Measurements from ENCODE around the gene SPATA33. TPM values are rescaled to one million over a fixed set of nuclear protein-coding genes. Genes with fewer than 3 reads are reported as not detected.

Gene SPATA33
- total and polyA plus RNA-seq, 2 donors (not counting 1 experiment from before 2014, with no cell fraction given) = 3.6 to 15.0 TPM

DNA sequence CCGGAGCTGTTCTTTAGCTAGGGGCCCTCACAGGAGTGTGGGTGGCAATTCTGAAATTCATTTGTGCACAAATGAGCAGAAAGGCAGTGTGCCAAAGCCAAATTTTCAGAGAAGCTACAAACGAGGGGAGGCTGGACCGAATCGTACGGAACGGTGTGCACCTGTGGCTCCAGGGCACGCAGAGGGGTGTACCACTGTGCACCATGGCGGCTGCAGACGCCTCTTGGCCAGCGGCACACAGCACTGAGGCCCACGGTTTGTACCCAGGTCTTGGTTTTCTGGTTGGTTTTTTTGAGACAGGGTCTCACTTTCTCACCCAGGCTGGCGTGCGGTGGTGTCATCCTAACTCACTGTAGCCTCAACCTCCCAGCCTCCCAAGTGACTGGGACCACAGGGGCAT, 15.1 kb upstream of the SPATA33 start:
- ATAC-seq (ENCODE audit: low read depth) = no peak
- no peaks in the 10 kb centered on the region for H3K79me2 ChIP-seq (ENCODE audit: control insufficient read depth, insufficient read depth, low read length)
- CTCF ChIA-PET = interaction anchor here (1.0 kb wide), 1 partner anchor 28 kb away, joined by 3 read pairs; no protein-coding TSS in a partner anchor
- 89% methylated on average over 11 of the region's 13 CpGs for WGBS (ENCODE audit: insufficient coverage)
- H3K4me2 ChIP-seq (replicated peaks; ENCODE audit: low read depth, low read length, poor library complexity, severe bottlenecking) = no peak overlapping the region
- TF ChIP-seq EZH2 (IDR thresholded peaks at IDR 0.05; ENCODE audit: borderline replicate concordance, insufficient read depth, low read depth, low read length, poor library complexity, severe bottlenecking) = no peak
- TF ChIP-seq, protein P1, sequence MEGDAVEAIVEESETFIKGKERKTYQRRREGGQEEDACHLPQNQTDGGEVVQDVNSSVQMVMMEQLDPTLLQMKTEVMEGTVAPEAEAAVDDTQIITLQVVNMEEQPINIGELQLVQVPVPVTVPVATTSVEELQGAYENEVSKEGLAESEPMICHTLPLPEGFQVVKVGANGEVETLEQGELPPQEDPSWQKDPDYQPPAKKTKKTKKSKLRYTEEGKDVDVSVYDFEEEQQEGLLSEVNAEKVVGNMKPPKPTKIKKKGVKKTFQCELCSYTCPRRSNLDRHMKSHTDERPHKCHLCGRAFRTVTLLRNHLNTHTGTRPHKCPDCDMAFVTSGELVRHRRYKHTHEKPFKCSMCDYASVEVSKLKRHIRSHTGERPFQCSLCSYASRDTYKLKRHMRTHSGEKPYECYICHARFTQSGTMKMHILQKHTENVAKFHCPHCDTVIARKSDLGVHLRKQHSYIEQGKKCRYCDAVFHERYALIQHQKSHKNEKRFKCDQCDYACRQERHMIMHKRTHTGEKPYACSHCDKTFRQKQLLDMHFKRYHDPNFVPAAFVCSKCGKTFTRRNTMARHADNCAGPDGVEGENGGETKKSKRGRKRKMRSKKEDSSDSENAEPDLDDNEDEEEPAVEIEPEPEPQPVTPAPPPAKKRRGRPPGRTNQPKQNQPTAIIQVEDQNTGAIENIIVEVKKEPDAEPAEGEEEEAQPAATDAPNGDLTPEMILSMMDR (IDR thresholded peaks at IDR 0.05) = no peak
- peaks cover 3 to 27% of the 10 kb centered on the region in 2 experiments for H3K36me3 ChIP-seq (replicated peaks in 1 of 2; ENCODE audit: control extremely low read depth in 1 of 2, control insufficient read depth in 1 of 2, extremely low read depth in 1 of 2, insufficient read depth in 2 of 2, low read length in 1 of 2)
- no peak overlapping the region for H3K27ac ChIP-seq (ENCODE audit: low read length in 2 of 2)
- H3K27me3 ChIP-seq (replicated peaks in 1 of 4; ENCODE audit: control extremely low read depth in 1 of 4, control insufficient read depth in 3 of 4, insufficient read depth in 4 of 4, low read length in 3 of 4) = no peaks in the 10 kb centered on the region
- peaks cover 9% of the 10 kb centered on the region for H3K4me1 Mint-ChIP-seq
- no peaks in the 10 kb centered on the region for H3K27me3 Mint-ChIP-seq
- no peaks in the 10 kb centered on the region for H3K9me3 Mint-ChIP-seq (ENCODE audit: insufficient read depth)
- no peak for DNase-seq
- H3K27ac Mint-ChIP-seq = no peak overlapping the region
- POLR2A ChIA-PET = no interaction called here
- no peak overlapping the region for H3K9ac ChIP-seq (ENCODE audit: low read length)
- intact Hi-C loops (cut with micrococcal nuclease) = no loop called here
- H2AFZ ChIP-seq (ENCODE audit: insufficient read depth, low read depth, low read length, poor library complexity, severe bottlenecking) = no peak overlapping the region
- H3K4me3 ChIP-seq (ENCODE audit: control extremely low read depth in 1 of 5, extremely low read depth in 1 of 5, insufficient read depth in 1 of 5, low read depth in 2 of 5, low read length in 4 of 5) = no peak overlapping the region
- H4K20me1 ChIP-seq (ENCODE audit: control insufficient read depth, insufficient read depth, low read length, poor library complexity, severe bottlenecking) = peaks cover 4% of the 10 kb centered on the region
- H3K4me1 ChIP-seq (ENCODE audit: control insufficient read depth in 2 of 2, insufficient read depth in 2 of 2, low read length in 2 of 2) = peaks cover 0 to 6% of the 10 kb centered on the region in 2 donors
- H3K9me3 ChIP-seq (ENCODE audit: control extremely low read depth in 1 of 3, control insufficient read depth in 2 of 3, insufficient read depth in 1 of 3, low read length in 2 of 3) = no peaks in the 10 kb centered on the region
- no peak overlapping the region for H3K4me3 Mint-ChIP-seq

DNA sequence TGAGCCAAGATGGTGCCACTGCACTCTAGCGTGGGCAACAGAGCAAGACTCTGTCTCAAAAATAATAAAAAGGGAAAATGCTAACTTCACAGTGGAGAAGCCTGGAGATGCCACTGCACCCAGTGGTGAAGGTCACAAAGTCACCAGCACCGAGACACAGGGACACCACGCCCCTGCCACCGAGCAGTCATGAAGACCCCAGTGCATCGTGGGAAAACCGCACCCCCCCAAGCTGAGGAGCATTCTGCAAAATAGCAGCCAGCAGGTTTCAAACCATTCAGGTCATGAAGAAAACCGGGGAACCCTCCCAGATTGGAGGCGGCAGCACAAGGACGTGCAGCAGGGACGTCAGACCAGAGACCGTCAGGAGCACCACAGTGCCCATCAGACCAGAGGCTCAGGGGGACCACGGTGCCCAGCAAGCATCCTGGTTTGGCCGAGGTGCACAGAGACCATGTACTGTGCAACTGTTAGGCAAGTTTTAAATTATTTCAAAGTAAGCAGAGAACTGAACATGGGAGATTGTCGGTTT, 13.8 kb upstream of the SPATA33 start:
- ChIA-PET CTCF (no interaction called here), POLR2A (no interaction called here)
- no peaks in the 10 kb centered on the region for H3K27me3 Mint-ChIP-seq
- Histone ChIP-seq H3K9ac (ENCODE audit: low read length) (no peak overlapping the region), H4K20me1 (ENCODE audit: control insufficient read depth, insufficient read depth, low read length, poor library complexity, severe bottlenecking) (peaks cover 4% of the 10 kb centered on the region), H2AFZ (ENCODE audit: insufficient read depth, low read depth, low read length, poor library complexity, severe bottlenecking) (no peak overlapping the region), H3K4me2 (replicated peaks; ENCODE audit: low read depth, low read length, poor library complexity, severe bottlenecking) (no peak overlapping the region), H3K36me3 (replicated peaks in 1 of 2; ENCODE audit: control extremely low read depth in 1 of 2, control insufficient read depth in 1 of 2, extremely low read depth in 1 of 2, insufficient read depth in 2 of 2, low read length in 1 of 2) (peaks cover 3 to 27% of the 10 kb centered on the region in 2 experiments), H3K79me2 (ENCODE audit: control insufficient read depth, insufficient read depth, low read length) (no peaks in the 10 kb centered on the region), H3K27ac (ENCODE audit: low read length in 2 of 2) (no peak overlapping the region), H3K4me1 (ENCODE audit: control insufficient read depth in 2 of 2, insufficient read depth in 2 of 2, low read length in 2 of 2) (peaks cover 0 to 6% of the 10 kb centered on the region in 2 donors), H3K4me3 (ENCODE audit: control extremely low read depth in 1 of 5, extremely low read depth in 1 of 5, insufficient read depth in 1 of 5, low read depth in 2 of 5, low read length in 4 of 5) (no peak overlapping the region), H3K9me3 (ENCODE audit: control extremely low read depth in 1 of 3, control insufficient read depth in 2 of 3, insufficient read depth in 1 of 3, low read length in 2 of 3) (no peaks in the 10 kb centered on the region), H3K27me3 (replicated peaks in 1 of 4; ENCODE audit: control extremely low read depth in 1 of 4, control insufficient read depth in 3 of 4, insufficient read depth in 4 of 4, low read length in 3 of 4) (no peaks in the 10 kb centered on the region)
- ATAC-seq (ENCODE audit: low read depth) (no peak), DNase-seq (no peak)
- no peak overlapping the region for H3K4me3 Mint-ChIP-seq
- no peak overlapping the region for H3K27ac Mint-ChIP-seq
- 93% methylated on average over 14 of the region's 14 CpGs for WGBS (ENCODE audit: insufficient coverage)
- intact Hi-C loops (cut with micrococcal nuclease) = no loop called here
- H3K4me1 Mint-ChIP-seq = peaks cover 9% of the 10 kb centered on the region
- TF ChIP-seq, protein P1 (IDR thresholded peaks at IDR 0.05) = no peak
- TF ChIP-seq EZH2 (IDR thresholded peaks at IDR 0.05; ENCODE audit: borderline replicate concordance, insufficient read depth, low read depth, low read length, poor library complexity, severe bottlenecking) = no peak
- H3K9me3 Mint-ChIP-seq (ENCODE audit: insufficient read depth) = no peaks in the 10 kb centered on the region

Data from B cell (primary cell).